ENCODE data around the gene SLC46A1.

Gene SLC46A1

GRCh38 chr17:28381141-28381825, 24.7 kb downstream of the SLC46A1 start:
- no peak for TF ChIP-seq ZNF274 (IDR thresholded peaks at IDR 0.05; ENCODE audit: low read depth, low read length)
- H3K4me3 ChIP-seq (ENCODE audit: low read length): no peak overlapping the region

GRCh38 chr17:28379814-28380801, 25.9 kb downstream of the SLC46A1 start:
- TF ChIP-seq ZNF274 (IDR thresholded peaks at IDR 0.05; ENCODE audit: low read depth, low read length): no peak
- H3K4me3 ChIP-seq (ENCODE audit: low read length): no peak overlapping the region

GRCh38 chr17:28372945-28373274, 33.1 kb downstream of the SLC46A1 start:
- TF ChIP-seq ZNF274 (IDR thresholded peaks at IDR 0.05; ENCODE audit: low read depth, low read length): no peak
- no peak overlapping the region; the same call in 1 of the 2 replicates for H3K4me3 ChIP-seq (ENCODE audit: low read length)

- no peak for TF ChIP-seq ZNF274 (IDR thresholded peaks at IDR 0.05; ENCODE audit: low read depth, low read length)
- H3K4me3 ChIP-seq (ENCODE audit: low read length): peak overlapping the region; percentile 80
Observed at GRCh38 chr17:28372203-28372944, 33.6 kb downstream of the SLC46A1 start.

- no peak for TF ChIP-seq ZNF274 (IDR thresholded peaks at IDR 0.05; ENCODE audit: low read depth, low read length)
- H3K4me3 ChIP-seq (ENCODE audit: low read length): peak within 1 kb of the TSS; percentile 80
Observed at GRCh38 chr17:28371245-28372202, 34.5 kb downstream of the SLC46A1 start, which contains the start of gene SARM1. Gene SARM1, plus strand, starts transcription at chr17:28371694. Its CDS starts 339 bp downstream, at chr17:28372033.

GRCh38 chr17:28370744-28371103, 35.3 kb downstream of the SLC46A1 start:
- no peak overlapping the region for H3K4me3 ChIP-seq (ENCODE audit: low read length)
- TF ChIP-seq ZNF274 (IDR thresholded peaks at IDR 0.05; ENCODE audit: low read depth, low read length): no peak

- H3K4me3 ChIP-seq (ENCODE audit: low read length): peak within 1 kb of the TSS; percentile 12; the same call in 1 of the 2 replicates
- no peak for TF ChIP-seq ZNF274 (IDR thresholded peaks at IDR 0.05; ENCODE audit: low read depth, low read length)
Observed at GRCh38 chr17:28370035-28370743, 35.8 kb downstream of the SLC46A1 start, which contains the start of gene VTN. Gene VTN, minus strand, starts transcription at chr17:28370307. Its CDS starts 104 bp downstream, at chr17:28370203.

- TF ChIP-seq ZNF274 (IDR thresholded peaks at IDR 0.05; ENCODE audit: low read depth, low read length): no peak
- H3K4me3 ChIP-seq (ENCODE audit: low read length): no peak overlapping the region
Observed at GRCh38 chr17:28369684-28370034, 36.4 kb downstream of the SLC46A1 start.

GRCh38 chr17:28368915-28369683, 36.9 kb downstream of the SLC46A1 start:
- no peak overlapping the region for H3K4me3 ChIP-seq (ENCODE audit: low read length)
- TF ChIP-seq ZNF274 (IDR thresholded peaks at IDR 0.05; ENCODE audit: low read depth, low read length): no peak

GRCh38 chr17:28368306-28368831, 37.6 kb downstream of the SLC46A1 start:
- no peak overlapping the region for H3K4me3 ChIP-seq (ENCODE audit: low read length)
- no peak for TF ChIP-seq ZNF274 (IDR thresholded peaks at IDR 0.05; ENCODE audit: low read depth, low read length)

- H3K4me3 ChIP-seq (ENCODE audit: low read length): no peak overlapping the region
- TF ChIP-seq ZNF274 (IDR thresholded peaks at IDR 0.05; ENCODE audit: low read depth, low read length): no peak
Observed at GRCh38 chr17:28367641-28368305, 38.2 kb downstream of the SLC46A1 start.
